Mesothelial cell of epicardium (in vitro differentiated cells): ENCODE data around the gene MPC2. TPM values are rescaled to one million over a fixed set of nuclear protein-coding genes. Genes with fewer than 3 reads are reported as not detected.
A peak's percentile ranks its signal among the peaks of the same experiment; 100 is the strongest.

Experiments used
- DNase-seq, 2 experiments: peaks; one replicate each; pipeline ENCODE4 v3.0.0; 2021; ENCODE audit warnings: low spot score in 2 of 2; ENCODE audit not compliant: unreplicated experiment in 2 of 2
- H3K27ac Mint-ChIP-seq: 2 replicates; pipeline ENCODE4 v1.8.0; 2021; ENCODE audit warnings: mixed read lengths
- H3K27me3 Mint-ChIP-seq: 2 replicates; pipeline ENCODE4 v1.8.0; 2021; ENCODE audit warnings: low read depth, mixed read lengths
- H3K36me3 Mint-ChIP-seq: 2 replicates; pipeline ENCODE4 v1.8.0; 2021; ENCODE audit warnings: mixed read lengths
- H3K4me1 Mint-ChIP-seq: 2 replicates; pipeline ENCODE4 v1.8.0; 2021; ENCODE audit warnings: mixed read lengths
- H3K4me3 Mint-ChIP-seq: 2 replicates; pipeline ENCODE4 v1.8.0; 2021; ENCODE audit warnings: mild to moderate bottlenecking, moderate library complexity, mixed read lengths
- H3K9me3 Mint-ChIP-seq: 2 replicates; pipeline ENCODE4 v1.8.0; 2021; ENCODE audit warnings: mixed read lengths
- CTCF ChIP-seq: fragments of 200-600 bp; sonication (generic); IDR thresholded peaks from one replicate; pipeline ENCODE4 v1.5.0; 2021; ENCODE audit warnings: antibody characterized with exemption; ENCODE audit not compliant: unreplicated experiment
- total RNA-seq: library from RNA; stranded (reverse); gene quantifications from 3 replicates; pipeline ENCODE4 v1.2.1, GENCODE V29; 2021

MPC2 gene
- total RNA-seq = 20.5 to 23.9 TPM (median 21.4 TPM) in 3 replicates

GRCh38 chr1:167936930-167937708 lies at the start of gene MPC2:
TSS of gene MPC2 (minus strand) at chr1:167937072. CDS start at chr1:167935841, 1,231 bp downstream.
- H3K4me3 Mint-ChIP-seq = peak within 1 kb of the TSS; percentile 81
- no peaks in the 10 kb centered on the region for H3K27me3 Mint-ChIP-seq
- H3K36me3 Mint-ChIP-seq = no peaks in the 10 kb centered on the region
- H3K4me1 Mint-ChIP-seq = peaks cover 29% of the 10 kb centered on the region
- no peak for TF ChIP-seq CTCF
- H3K27ac Mint-ChIP-seq = peak within 1 kb of the TSS; percentile 100
- peak; percentile 43 to 72 for DNase-seq
- H3K9me3 Mint-ChIP-seq = no peaks in the 10 kb centered on the region

GRCh38 chr1:167984886-167985489 lies 48.1 kb upstream of the MPC2 start:
- Mint-ChIP-seq H3K36me3 (peaks cover 46% of the 10 kb centered on the region), H3K27me3 (no peaks in the 10 kb centered on the region), H3K9me3 (peaks cover 21% of the 10 kb centered on the region), H3K4me3 (no peak overlapping the region), H3K27ac (no peak overlapping the region), H3K4me1 (no peaks in the 10 kb centered on the region)
- no peak for DNase-seq
- no peak for TF ChIP-seq CTCF

- DNase-seq = no peak
- Mint-ChIP-seq H3K4me1 (no peaks in the 10 kb centered on the region), H3K27me3 (no peaks in the 10 kb centered on the region), H3K4me3 (no peak overlapping the region), H3K27ac (no peak overlapping the region), H3K36me3 (peaks cover 47% of the 10 kb centered on the region), H3K9me3 (peaks cover 21% of the 10 kb centered on the region)
- TF ChIP-seq CTCF = no peak
Observed at GRCh38 chr1:167983797-167984420, 47.0 kb upstream of the MPC2 start.

- Mint-ChIP-seq H3K27me3 (no peaks in the 10 kb centered on the region), H3K27ac (no peak overlapping the region), H3K4me3 (no peak overlapping the region), H3K36me3 (peaks cover 60% of the 10 kb centered on the region), H3K9me3 (peaks cover 34% of the 10 kb centered on the region), H3K4me1 (no peaks in the 10 kb centered on the region)
- no peak for TF ChIP-seq CTCF
- DNase-seq = no peak
Observed at GRCh38 chr1:167981933-167982332, 45.1 kb upstream of the MPC2 start.

GRCh38 chr1:167977245-167977644 lies 40.4 kb upstream of the MPC2 start:
- H3K36me3 Mint-ChIP-seq = peaks cover 48% of the 10 kb centered on the region
- H3K27ac Mint-ChIP-seq = no peak overlapping the region
- no peaks in the 10 kb centered on the region for H3K4me1 Mint-ChIP-seq
- no peak for DNase-seq
- peaks cover 23% of the 10 kb centered on the region for H3K9me3 Mint-ChIP-seq
- H3K27me3 Mint-ChIP-seq = no peaks in the 10 kb centered on the region
- no peak overlapping the region for H3K4me3 Mint-ChIP-seq
- no peak for TF ChIP-seq CTCF
